ENCODE data around the gene NMNAT3.

GRCh38 chr3:139630542-139630941 lies 47.2 kb downstream of the NMNAT3 start:
- TF ChIP-seq CTCF (IDR thresholded peaks at IDR 0.05 in 4 of 5, conservative IDR thresholded peaks at IDR 0.05 in 1 of 5) (no peak), POLR2A (IDR thresholded peaks at IDR 0.05) (no peak)
